Cerebellar cortex (tissue), 1 donor: ENCODE measurements around the gene ZNF644.
A peak's percentile ranks its signal among the peaks of the same experiment; 100 is the strongest.
"Not testable (repeated sequence)": the region's sequence is repeated elsewhere in the genome, so short reads cannot be mapped to it uniquely, and the experiment has no call there.

ENCODE experiments used
- DNase-seq: peaks from one replicate; pipeline ENCODE4 v3.0.0-alpha.2; 2015; ENCODE audit warnings: low spot score

ZNF644 gene

DNA sequence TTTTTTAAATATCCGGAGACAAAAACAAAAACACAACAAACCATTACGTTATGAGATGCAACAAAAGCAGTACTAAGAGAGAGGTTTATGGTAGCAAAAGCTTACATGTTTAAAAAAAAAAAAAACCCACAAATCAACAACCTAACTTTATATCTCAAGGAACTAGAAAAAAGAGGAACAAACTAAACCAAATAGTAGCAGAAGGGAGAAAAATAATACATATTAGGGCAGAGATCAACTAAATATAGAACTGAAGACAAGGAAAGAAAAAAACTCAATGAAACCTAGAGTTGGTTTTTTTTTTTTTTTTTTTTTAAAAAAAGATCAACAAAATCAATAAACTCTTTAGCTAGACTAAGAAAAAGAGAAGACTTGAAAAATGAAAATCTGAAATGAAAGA lies 34.9 kb downstream of the ZNF644 start:
- DNase-seq = no peak

GRCh38 chr1:90977522-90977921 lies 44.3 kb downstream of the ZNF644 start:
- no peak for DNase-seq

DNA sequence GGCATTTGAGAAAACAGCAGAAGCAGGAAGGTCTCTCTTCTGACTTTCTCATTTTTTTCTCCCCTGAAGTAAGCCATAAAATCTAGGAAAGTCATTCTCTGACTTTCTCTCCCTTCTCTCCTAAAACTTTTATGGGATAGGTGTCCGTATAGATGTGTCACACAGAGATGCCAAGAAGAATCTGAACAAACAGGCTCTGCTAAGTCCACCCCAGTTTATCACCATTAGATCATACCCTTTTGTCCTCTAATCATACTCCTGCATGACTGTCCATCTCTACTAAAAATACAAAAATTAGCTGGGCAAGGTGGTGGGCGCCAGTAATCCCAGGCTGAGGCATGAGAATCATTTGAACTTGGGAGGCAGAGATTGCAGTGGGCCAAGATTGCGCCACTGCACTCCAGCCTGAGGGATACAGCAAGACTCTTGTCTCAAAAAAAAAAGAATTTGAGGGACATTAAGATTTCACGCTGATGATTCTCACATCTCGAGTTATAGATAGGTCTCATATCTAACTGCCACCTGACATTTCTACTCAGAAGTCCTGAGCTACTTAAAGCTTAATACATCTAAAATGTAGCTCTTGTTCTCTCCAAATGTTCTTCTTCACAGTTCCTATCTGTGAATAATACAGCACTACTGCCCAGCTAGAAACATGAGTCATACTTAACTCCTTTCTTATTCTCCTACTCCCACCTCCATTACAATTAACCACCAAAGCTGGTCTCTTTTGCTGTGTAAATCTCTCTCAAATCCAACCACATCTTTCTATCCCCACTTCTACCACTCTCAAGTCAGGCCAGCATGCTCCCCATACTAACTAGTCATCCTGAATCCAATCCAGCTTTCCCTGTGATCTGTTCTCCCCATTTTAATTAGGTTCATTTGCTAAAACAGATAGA lies 47.7 kb downstream of the ZNF644 start:
- DNase-seq = no peak

- no peak for DNase-seq
These were observed 51.6 kb downstream of the ZNF644 start for GRCh38 chr1:90970208-90970607.

DNA sequence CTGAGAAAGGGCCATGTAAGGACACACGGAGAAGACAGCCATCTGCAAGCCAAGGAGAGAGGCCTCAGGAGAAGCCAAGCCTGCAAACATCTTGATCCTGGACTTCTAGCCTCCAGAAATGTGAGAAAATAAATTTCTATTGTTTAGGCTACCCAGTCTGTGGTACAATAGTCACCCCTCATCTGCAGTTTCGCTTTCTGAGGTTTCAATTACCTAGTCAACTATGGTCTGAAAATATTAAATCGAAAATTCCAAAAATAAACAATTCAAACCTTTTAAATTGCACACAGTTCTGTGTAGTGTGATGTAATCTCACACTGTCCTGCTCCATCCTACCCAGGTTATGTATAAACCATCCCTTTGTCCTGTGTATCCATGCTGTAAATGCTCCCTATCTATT lies 52.6 kb downstream of the ZNF644 start:
- DNase-seq = no peak

GRCh38 chr1:90964444-90965035 lies 57.3 kb downstream of the ZNF644 start:
- peak; percentile 76 for DNase-seq

- DNase-seq = no peak
These were observed 58.2 kb downstream of the ZNF644 start for GRCh38 chr1:90963651-90964050.

GRCh38 chr1:90963236-90963635 lies 58.6 kb downstream of the ZNF644 start:
- no peak for DNase-seq

DNA sequence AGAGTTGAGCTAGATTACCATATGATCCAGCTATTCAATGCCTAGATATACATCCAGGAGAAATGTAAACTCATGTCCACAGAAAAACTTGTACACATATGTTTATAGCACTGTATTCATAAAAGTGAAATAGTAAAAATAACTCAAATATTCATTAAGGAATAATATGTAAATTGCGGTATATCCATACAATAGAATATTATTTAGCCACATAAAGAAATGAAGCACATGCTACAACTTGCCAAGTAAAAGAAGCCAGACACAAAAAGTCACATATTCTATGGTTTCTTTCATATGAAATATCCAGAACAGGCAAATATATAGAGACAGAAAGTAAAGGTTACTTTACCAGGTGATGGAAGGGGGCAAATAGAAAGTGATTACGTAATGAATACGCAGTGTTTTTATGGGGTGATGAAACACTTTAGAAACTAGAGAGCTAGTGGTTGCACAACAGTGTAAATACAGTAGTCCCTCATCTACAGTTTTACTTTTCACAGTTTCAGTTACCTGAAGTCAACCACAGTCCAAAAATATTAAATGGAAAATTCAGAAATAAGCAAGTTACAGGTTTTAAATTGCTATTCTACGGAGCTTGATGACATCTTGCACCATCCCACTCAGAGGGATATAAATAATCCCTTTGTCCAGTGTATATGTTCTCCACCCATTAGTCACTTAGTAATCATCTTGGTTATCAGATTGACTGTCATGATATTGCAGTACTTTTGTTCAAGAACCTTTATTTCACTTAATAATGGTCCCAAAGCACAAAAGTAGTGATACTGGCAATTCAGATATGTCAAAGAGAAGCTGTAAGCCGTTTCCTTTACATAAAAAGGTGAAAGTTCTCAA lies 62.3 kb downstream of the ZNF644 start:
- DNase-seq = no peak

- DNase-seq = no peak
These were observed 64.3 kb downstream of the ZNF644 start for GRCh38 chr1:90957497-90957896.

DNA sequence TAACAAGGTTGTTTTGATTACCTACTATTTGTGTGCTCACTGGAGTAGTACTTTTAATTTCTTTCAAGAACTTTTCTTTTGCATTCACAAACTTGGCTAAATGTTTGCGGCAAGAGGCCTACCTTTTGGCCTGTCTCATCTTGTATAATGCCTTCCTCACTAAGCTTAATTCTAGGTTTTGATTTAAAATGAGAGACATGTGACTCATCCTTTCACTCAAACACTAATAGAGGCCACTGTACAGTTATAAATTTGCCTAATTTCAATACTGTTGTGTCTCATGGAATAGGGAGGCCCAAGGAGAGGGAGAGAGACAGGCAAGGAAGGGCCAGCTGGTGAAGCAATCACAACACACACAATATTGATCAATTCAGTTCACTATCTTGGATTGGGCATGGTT lies 66.1 kb downstream of the ZNF644 start:
- DNase-seq = no peak

DNA sequence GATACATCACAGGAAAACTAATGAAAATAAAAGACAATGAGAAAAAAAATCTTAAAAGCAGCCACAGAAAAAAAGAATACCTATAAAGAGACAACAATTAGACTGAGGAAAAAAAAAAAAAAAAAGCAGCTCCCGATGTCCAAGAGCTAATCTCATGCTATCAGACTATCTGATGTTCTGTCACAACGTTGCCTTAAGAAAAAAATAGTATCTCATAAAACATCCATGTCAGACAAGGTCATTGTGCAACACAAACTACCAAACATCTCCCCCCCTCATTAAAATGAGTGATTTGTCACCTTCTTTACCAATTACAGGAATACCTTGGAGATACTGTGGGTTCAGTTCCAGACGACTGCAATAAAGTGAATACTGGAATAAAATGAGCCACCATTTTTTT lies 68.9 kb downstream of the ZNF644 start:
- no peak for DNase-seq

DNA sequence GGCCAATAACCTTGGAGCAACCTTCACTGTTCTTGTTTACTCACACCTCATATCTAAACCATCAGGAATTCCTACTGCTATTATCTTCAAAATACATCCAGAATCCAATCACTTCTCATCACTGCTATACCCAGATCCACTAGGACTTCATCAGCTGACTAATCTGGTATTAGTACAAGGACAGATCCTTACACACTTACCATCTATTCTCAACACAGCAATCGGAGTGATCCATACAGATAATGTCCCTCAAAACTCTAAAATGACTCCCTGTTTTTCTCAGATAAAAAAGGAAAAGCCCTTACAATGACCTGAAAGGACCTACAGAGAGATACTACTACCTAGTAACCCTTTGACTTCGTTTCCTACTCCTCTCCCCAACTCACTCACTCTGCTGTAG lies 70.8 kb downstream of the ZNF644 start:
- DNase-seq = no peak

DNA sequence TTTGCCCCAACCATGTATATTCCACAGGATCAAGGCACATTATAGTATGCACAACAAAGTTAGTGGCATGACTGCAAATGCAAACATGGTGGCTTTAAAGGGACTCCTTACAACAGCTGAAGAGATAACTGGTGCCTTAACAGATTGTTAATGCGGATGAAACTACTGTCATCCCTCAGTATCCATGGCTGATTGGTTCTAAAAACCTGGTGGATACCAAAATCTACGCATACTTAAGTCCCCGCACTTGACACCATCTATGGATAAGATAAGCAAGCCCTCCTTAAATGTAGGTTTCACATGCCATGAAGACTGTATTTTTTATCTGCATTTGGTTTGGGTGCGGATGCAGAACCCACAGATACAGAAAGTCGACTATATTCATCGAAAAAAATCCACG lies 73.5 kb downstream of the ZNF644 start:
- no peak for DNase-seq

GRCh38 chr1:90946630-90947029 lies 75.2 kb downstream of the ZNF644 start:
- DNase-seq = no peak

DNA sequence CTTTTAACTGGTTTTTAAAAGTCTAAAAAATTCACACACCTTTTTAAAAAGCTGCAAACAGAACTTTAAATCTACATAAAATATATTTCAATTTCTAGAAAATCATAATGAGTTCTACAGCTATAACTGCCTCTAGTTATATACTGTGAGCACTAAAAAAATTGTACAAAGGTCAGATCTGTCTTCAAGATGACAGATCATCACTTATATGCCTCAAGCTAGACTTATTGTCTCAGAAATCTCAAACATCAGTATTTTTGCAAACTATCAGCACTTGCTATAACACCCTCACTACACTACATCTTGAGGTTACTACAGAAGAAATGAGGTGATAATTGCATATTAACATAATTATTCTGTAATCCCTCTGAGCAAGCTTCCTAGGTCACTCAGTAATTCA lies 76.5 kb downstream of the ZNF644 start:
- DNase-seq = no peak

DNA sequence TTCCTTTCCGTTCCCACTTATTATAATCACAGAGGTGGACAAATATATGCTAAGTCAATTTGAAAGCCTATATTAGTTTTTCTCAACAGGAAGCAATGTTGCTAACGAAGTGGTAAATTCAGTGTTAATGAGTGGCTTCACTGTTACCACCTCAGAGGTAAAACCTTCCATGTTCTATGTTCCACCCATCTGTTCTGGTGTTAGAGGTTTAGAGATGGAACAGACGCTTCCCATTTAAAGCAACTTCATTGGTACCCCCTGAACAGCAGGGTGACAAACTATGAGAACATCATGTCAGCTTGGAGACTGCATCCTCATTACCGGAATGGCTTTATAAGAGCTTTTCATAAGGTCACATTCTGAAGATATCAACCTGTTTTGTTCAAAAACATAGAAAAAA lies 77.9 kb downstream of the ZNF644 start:
- peak; percentile 67 for DNase-seq

- DNase-seq = no peak
These were observed 81.1 kb downstream of the ZNF644 start for GRCh38 chr1:90940746-90941145.

DNA sequence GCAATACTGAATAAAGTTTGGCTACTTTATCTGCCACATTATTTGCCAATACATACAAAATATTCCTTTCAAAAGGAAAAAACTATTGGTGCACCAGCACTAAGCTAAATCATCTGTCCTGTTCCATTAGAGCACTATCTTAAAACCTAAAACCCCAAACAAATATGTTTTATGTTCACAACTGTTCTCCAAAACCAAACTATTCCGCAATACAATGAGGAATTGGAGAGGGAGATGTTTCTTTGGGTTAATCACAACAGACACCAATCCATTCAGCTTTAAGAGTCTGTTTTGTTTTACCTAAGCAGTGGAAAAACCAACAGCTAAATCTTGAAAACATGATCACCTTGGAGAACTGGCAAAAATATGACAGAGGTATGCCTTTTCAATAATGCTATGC lies 85.1 kb downstream of the ZNF644 start:
- no peak for DNase-seq

- DNase-seq = no peak
These were observed 85.8 kb downstream of the ZNF644 start for GRCh38 chr1:90936061-90936460.

DNA sequence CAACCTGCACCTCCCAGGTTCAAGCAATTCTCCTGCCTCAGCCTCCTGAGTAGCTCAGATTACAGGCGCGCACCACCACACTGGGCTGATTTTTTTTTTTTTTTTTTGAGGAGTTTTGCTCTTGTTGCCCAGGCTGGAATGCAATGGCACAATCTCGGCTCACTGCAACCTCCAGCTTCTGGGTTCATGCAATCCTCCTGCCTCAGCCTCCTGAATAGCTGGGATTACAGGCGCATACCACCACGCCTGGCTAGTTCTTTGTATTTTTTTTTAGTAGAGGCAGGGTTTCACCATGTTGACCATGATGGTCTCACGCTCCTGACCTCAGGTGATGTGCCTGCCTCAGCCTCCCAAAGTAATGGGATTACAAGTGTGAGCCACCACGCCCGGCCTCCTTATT lies 93.6 kb downstream of the ZNF644 start:
- not testable (repeated sequence) for DNase-seq

- not testable (repeated sequence) for DNase-seq
These were observed 94.2 kb downstream of the ZNF644 start for GRCh38 chr1:90927674-90928073.

- DNase-seq = no peak
These were observed 94.9 kb downstream of the ZNF644 start for GRCh38 chr1:90926971-90927370.
